HEK293T (cell line): ENCODE results near the gene CTDP1.

Experiments
- ELF4 ChIP-seq: fragments of 450-650 bp; IDR thresholded peaks from 2 replicates; pipeline ENCODE4 v1.6.1; 2017; ENCODE audit warnings: antibody characterized with exemption
- FOXA1 ChIP-seq: fragments of 450-650 bp; IDR thresholded peaks from 2 replicates; pipeline ENCODE4 v1.6.1; 2016; ENCODE audit warnings: mild to moderate bottlenecking
- FOXK2 ChIP-seq: fragments of 450-650 bp; IDR thresholded peaks from 2 replicates; pipeline ENCODE4 v1.6.1; 2016; ENCODE audit warnings: mild to moderate bottlenecking
- HDGF ChIP-seq: fragments of 450-650 bp; IDR thresholded peaks from 2 replicates; pipeline ENCODE4 v1.6.1; 2017; ENCODE audit warnings: antibody characterized with exemption, borderline replicate concordance
- SUZ12 ChIP-seq: fragments of 450-650 bp; IDR thresholded peaks from 2 replicates; pipeline ENCODE4 v1.6.1; 2016; ENCODE audit warnings: mild to moderate bottlenecking
- TARDBP ChIP-seq: fragments of 450-650 bp; IDR thresholded peaks from 2 replicates; pipeline ENCODE4 v1.6.1; 2016
- TF ChIP-seq, protein P1 (sequence below): fragments of 450-650 bp; IDR thresholded peaks from 2 replicates; pipeline ENCODE4 v1.6.1; 2016

DNA sequence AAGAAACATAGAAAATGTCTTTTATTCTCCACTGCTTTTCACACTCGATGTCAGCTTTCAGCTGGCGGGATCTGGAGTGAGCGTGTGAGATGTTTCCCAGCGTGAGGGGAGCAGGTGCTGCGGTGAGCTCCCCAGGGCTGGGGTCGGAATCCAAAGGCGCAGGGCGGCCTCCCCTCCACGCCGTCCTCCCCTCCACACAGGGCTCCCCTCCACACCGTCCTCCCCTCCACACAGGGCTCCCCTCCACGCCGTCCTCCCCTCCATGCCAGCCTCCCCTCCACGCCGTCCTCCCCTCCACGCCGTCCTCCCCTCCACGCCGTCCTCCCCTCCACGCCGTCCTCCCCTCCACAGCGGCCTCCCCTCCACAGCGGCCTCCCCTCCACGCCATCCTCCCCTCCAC is 91.2 kb downstream of the CTDP1 start:
- TF ChIP-seq, protein P1, sequence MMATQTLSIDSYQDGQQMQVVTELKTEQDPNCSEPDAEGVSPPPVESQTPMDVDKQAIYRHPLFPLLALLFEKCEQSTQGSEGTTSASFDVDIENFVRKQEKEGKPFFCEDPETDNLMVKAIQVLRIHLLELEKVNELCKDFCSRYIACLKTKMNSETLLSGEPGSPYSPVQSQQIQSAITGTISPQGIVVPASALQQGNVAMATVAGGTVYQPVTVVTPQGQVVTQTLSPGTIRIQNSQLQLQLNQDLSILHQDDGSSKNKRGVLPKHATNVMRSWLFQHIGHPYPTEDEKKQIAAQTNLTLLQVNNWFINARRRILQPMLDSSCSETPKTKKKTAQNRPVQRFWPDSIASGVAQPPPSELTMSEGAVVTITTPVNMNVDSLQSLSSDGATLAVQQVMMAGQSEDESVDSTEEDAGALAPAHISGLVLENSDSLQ: no peak
- TF ChIP-seq TARDBP: no peak
- no peak for TF ChIP-seq SUZ12
- no peak for TF ChIP-seq FOXK2
- TF ChIP-seq ELF4: no peak
- no peak for TF ChIP-seq HDGF
- TF ChIP-seq FOXA1: no peak
